HepG2 (cell line): ENCODE measurements around the gene STAP2.

Experiments
- BHLHE40 ChIP-seq: IDR thresholded peaks from 2 replicates; pipeline ENCODE4 v1.6.1; 2011; ENCODE audit warnings: low read length, improper control_type of control experiment
- CEBPG ChIP-seq: IDR thresholded peaks from 2 replicates; pipeline ENCODE4 v1.6.1; 2016
- ELF4 ChIP-seq: sonication (generic); formaldehyde crosslinking; IDR thresholded peaks from 2 replicates; pipeline ENCODE4 v1.5.0; 2020; ENCODE audit warnings: missing genetic modification reagents, mild to moderate bottlenecking, moderate library complexity, borderline replicate concordance
- ESRRA ChIP-seq: sonication (generic); formaldehyde crosslinking; IDR thresholded peaks from 2 replicates; pipeline ENCODE4 v1.5.1; 2020; ENCODE audit warnings: mild to moderate bottlenecking, low read depth, missing genetic modification reagents
- POLR2AphosphoS5 ChIP-seq: IDR thresholded peaks from 2 replicates; pipeline ENCODE4 v1.6.1; 2012; ENCODE audit warnings: low read depth, low read length
- SMAD1 ChIP-seq: sonication (generic); formaldehyde crosslinking; IDR thresholded peaks from 2 replicates; pipeline ENCODE4 v1.4.0; 2020; ENCODE audit warnings: missing genetic modification reagents, low read depth, mild to moderate bottlenecking, borderline replicate concordance
- ZBTB26 ChIP-seq: IDR thresholded peaks from 2 replicates; pipeline ENCODE4 v1.6.1; 2016; ENCODE audit warnings: missing compliant biosample characterization, missing genetic modification reagents, borderline replicate concordance
- ZFP62 ChIP-seq: sonication (generic); formaldehyde crosslinking; IDR thresholded peaks from 2 replicates; pipeline ENCODE4 v1.4.0; 2020; ENCODE audit warnings: missing genetic modification reagents
- ZNF138 ChIP-seq: sonication (generic); formaldehyde crosslinking; IDR thresholded peaks from 2 replicates; pipeline ENCODE4 v1.5.0; 2020; ENCODE audit warnings: mild to moderate bottlenecking, low read depth, missing genetic modification reagents
- ZNF335 ChIP-seq: sonication (generic); formaldehyde crosslinking; IDR thresholded peaks from 2 replicates; pipeline ENCODE4 v1.4.0; 2020; ENCODE audit warnings: missing genetic modification reagents
- ZNF557 ChIP-seq: sonication (generic); formaldehyde crosslinking; IDR thresholded peaks from 2 replicates; pipeline ENCODE4 v1.4.0; 2020; ENCODE audit warnings: missing genetic modification reagents
- ZNF567 ChIP-seq: sonication (generic); formaldehyde crosslinking; IDR thresholded peaks from 2 replicates; pipeline ENCODE4 v1.8.1; 2023; ENCODE audit warnings: mild to moderate bottlenecking, missing genetic modification reagents, borderline replicate concordance
- ZNF784 ChIP-seq: sonication (generic); formaldehyde crosslinking; IDR thresholded peaks from 2 replicates; pipeline ENCODE4 v1.5.1; 2020; ENCODE audit warnings: missing genetic modification reagents, mild to moderate bottlenecking, borderline replicate concordance

GRCh38 chr19:4370418-4371041 lies 31.9 kb upstream of the STAP2 start:
- no peak for TF ChIP-seq ZNF138 (CRISPR knock-in tag)
- TF ChIP-seq CEBPG (CRISPR knock-in tag) = no peak
- no peak for TF ChIP-seq ZNF784 (CRISPR knock-in tag)
- no peak for TF ChIP-seq BHLHE40
- no peak for TF ChIP-seq ZNF567 (CRISPR knock-in tag)
- TF ChIP-seq ZFP62 (CRISPR knock-in tag) = no peak
- no peak for TF ChIP-seq ESRRA (CRISPR knock-in tag)
- TF ChIP-seq POLR2AphosphoS5 = no peak
- no peak for TF ChIP-seq ELF4 (CRISPR knock-in tag)
- no peak for TF ChIP-seq ZNF335 (CRISPR knock-in tag)
- TF ChIP-seq ZNF557 = no peak
- no peak for TF ChIP-seq ZBTB26 (CRISPR knock-in tag)
- no peak for TF ChIP-seq SMAD1
